Measurements from ENCODE around the gene ALDH18A1. TPM values are rescaled to one million over a fixed set of nuclear protein-coding genes. Genes with fewer than 3 reads are reported as not detected.

The ALDH18A1 gene
- total and polyA plus RNA-seq, 3 donors from 2014 or later: 25.0 to 32.5 (median 29.8) TPM

- Histone ChIP-seq H3K27me3 (no peaks in the 10 kb centered on the region), H3K4me3 (no peak overlapping the region), H3K4me1 (no peaks in the 10 kb centered on the region), H3K36me3 (ENCODE audit: low read depth, missing control alignments) (no peaks in the 10 kb centered on the region), H3K27ac (no peak overlapping the region), H3K9me3 (no peaks in the 10 kb centered on the region)
- DNase-seq: no peak
- 93 to 95% methylated on average over 3 of the region's 3 CpGs for WGBS, 2 donors
- TF ChIP-seq POLR2A (IDR thresholded peaks at IDR 0.05): no peak
- intact Hi-C loops (cut with DNase I; ENCODE audit: low total_unique reads): no loop called here
These were observed 45.8 kb downstream of the ALDH18A1 start for GRCh38 chr10:95610727-95611126.

DNA sequence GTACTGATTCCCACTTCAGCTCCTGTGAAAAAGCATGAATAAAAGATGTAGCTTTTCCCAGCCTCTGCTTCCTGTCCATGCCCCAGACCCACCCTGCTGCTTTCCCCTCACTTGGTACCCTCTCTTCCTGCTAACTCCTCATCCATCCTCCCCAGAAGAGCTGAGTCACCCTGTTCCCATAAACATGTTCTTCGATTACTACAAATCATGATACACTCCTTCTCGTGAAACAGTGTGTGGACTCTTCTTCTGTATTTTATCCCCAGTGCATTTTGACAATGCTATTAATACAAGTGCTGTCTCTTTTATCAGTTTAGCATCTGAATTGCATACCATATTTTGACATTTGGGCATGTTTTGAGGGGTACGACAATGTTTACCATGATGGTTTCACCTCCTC lies 49.6 kb downstream of the ALDH18A1 start:
- H3K4me1 ChIP-seq: no peaks in the 10 kb centered on the region
- no peaks in the 10 kb centered on the region for H3K36me3 ChIP-seq (ENCODE audit: low read depth, missing control alignments)
- WGBS, 2 donors: 75 to 81% methylated on average over 3 of the region's 3 CpGs
- H3K9me3 ChIP-seq: no peaks in the 10 kb centered on the region
- no peak for TF ChIP-seq POLR2A (IDR thresholded peaks at IDR 0.05)
- TF ChIP-seq, protein P1, sequence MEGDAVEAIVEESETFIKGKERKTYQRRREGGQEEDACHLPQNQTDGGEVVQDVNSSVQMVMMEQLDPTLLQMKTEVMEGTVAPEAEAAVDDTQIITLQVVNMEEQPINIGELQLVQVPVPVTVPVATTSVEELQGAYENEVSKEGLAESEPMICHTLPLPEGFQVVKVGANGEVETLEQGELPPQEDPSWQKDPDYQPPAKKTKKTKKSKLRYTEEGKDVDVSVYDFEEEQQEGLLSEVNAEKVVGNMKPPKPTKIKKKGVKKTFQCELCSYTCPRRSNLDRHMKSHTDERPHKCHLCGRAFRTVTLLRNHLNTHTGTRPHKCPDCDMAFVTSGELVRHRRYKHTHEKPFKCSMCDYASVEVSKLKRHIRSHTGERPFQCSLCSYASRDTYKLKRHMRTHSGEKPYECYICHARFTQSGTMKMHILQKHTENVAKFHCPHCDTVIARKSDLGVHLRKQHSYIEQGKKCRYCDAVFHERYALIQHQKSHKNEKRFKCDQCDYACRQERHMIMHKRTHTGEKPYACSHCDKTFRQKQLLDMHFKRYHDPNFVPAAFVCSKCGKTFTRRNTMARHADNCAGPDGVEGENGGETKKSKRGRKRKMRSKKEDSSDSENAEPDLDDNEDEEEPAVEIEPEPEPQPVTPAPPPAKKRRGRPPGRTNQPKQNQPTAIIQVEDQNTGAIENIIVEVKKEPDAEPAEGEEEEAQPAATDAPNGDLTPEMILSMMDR (IDR thresholded peaks at IDR 0.05): no peak
- no peaks in the 10 kb centered on the region for H3K27me3 ChIP-seq
- H3K4me3 ChIP-seq: no peak overlapping the region
- no peak overlapping the region for H3K27ac ChIP-seq
- intact Hi-C loops (cut with DNase I; ENCODE audit: low total_unique reads): no loop called here
- no peak for DNase-seq

DNA sequence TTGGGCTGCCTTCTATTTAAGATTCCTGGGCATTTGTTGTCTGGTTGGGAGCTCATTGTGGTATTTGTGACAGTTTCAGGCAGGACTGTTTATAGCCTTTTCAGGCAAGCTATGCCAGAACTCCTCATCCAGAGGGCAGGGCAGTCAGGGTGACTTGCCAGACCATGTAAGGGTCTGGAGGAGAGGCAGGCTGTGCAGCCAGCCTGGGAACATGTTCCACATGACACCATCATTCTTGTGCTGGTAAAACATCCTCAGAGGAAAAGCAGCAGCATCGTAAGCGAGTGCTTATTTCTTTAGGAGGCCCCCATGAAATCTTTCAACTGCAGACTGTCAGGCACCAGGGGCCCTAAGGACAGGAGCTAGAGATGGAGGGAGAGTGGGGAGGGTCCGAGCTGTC lies 51.3 kb downstream of the ALDH18A1 start:
- H3K4me1 ChIP-seq: no peaks in the 10 kb centered on the region
- H3K27ac ChIP-seq: no peak overlapping the region
- intact Hi-C loops (cut with DNase I; ENCODE audit: low total_unique reads): no loop called here
- no peak for DNase-seq
- no peaks in the 10 kb centered on the region for H3K36me3 ChIP-seq (ENCODE audit: low read depth, missing control alignments)
- no peaks in the 10 kb centered on the region for H3K9me3 ChIP-seq
- TF ChIP-seq, protein P1 (IDR thresholded peaks at IDR 0.05): no peak
- H3K27me3 ChIP-seq: no peaks in the 10 kb centered on the region
- WGBS, 2 donors: 75 to 95% methylated on average over 3 of the region's 3 CpGs
- H3K4me3 ChIP-seq: no peak overlapping the region

DNA sequence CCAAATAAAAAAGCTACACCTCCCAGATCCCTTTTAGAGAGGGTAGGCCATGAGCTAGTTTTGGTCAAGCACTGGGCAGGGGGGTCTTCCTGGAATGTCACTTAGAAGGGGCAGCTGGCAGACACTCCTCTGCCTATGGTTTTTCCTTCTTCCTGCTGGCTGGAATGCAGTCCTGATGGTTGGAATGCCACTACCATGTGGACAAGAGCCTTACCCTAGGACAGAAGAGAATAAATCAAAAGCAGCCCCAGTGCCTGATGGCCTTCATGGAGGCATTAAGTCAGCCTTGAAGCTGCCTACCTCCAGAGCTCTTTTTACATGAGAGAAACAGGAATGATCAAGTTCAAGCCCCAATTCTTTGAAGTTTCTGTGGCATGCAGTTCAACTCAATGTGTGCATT lies 51.9 kb downstream of the ALDH18A1 start:
- no peaks in the 10 kb centered on the region for H3K27me3 ChIP-seq
- no peak overlapping the region for H3K27ac ChIP-seq
- DNase-seq: no peak
- TF ChIP-seq, protein P1 (IDR thresholded peaks at IDR 0.05): no peak
- TF ChIP-seq POLR2A (IDR thresholded peaks at IDR 0.05): no peak
- H3K9me3 ChIP-seq: no peaks in the 10 kb centered on the region
- H3K4me3 ChIP-seq: no peak overlapping the region
- no peaks in the 10 kb centered on the region for H3K36me3 ChIP-seq (ENCODE audit: low read depth, missing control alignments)
- intact Hi-C loops (cut with DNase I; ENCODE audit: low total_unique reads): loop anchor here (5.0 kb wide), 1 partner anchor 172 kb away; no protein-coding TSS in a partner anchor
- no peaks in the 10 kb centered on the region for H3K4me1 ChIP-seq

DNA sequence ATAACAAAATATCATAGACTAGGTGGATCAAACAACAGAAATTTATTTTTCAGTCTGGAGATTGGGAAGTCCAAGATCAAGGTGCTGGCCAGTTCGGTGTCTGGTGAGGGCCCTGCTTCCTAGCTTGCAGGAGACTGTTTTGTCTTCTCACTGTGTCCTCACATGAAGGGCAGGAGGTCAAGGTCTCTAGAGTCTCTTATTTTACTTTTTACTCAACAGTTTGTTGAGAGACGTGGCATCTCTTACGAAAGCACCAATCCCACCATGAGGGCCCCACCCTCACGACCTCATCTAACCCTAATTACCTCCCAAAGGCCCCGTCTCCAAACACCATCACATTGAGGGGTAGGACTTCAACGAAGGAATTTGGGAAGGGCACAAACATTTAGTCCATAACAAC lies 54.1 kb downstream of the ALDH18A1 start:
- intact Hi-C loops (cut with DNase I; ENCODE audit: low total_unique reads): loop anchor here (5.0 kb wide), 1 partner anchor 170 kb away; no protein-coding TSS in a partner anchor
- Histone ChIP-seq H3K9me3 (no peaks in the 10 kb centered on the region), H3K36me3 (ENCODE audit: low read depth, missing control alignments) (no peaks in the 10 kb centered on the region), H3K27ac (no peak overlapping the region), H3K4me1 (no peaks in the 10 kb centered on the region), H3K4me3 (no peak overlapping the region), H3K27me3 (no peaks in the 10 kb centered on the region)
- no peak for TF ChIP-seq POLR2A (IDR thresholded peaks at IDR 0.05)
- TF ChIP-seq, protein P1 (IDR thresholded peaks at IDR 0.05): no peak
- WGBS, 2 donors: 65 to 70% methylated on average over 6 of the region's 6 CpGs
- no peak for DNase-seq
